Skeletal muscle tissue (tissue), 4 donors: ENCODE results near the gene SEBOX. TPM values are rescaled to one million over a fixed set of nuclear protein-coding genes. Genes with fewer than 3 reads are reported as not detected.

Experiments used
- H3K27ac ChIP-seq: one replicate; pipeline ENCODE4 v1.7.0; 2013; ENCODE audit warnings: mild to moderate bottlenecking, low read depth, low read length, inconsistent platforms
- H3K27me3 ChIP-seq, 3 donors: one replicate each; pipeline ENCODE4 v1.7.0; 2013; ENCODE audit warnings: low read length in 3 of 3; ENCODE audit not compliant: control insufficient read depth in 3 of 3, insufficient read depth in 3 of 3
- H3K36me3 ChIP-seq, 3 donors: one replicate each; pipeline ENCODE4 v1.7.0; 2013; ENCODE audit warnings: low read length in 3 of 3; ENCODE audit not compliant: control insufficient read depth in 3 of 3, insufficient read depth in 3 of 3
- H3K4me1 ChIP-seq, 3 donors: one replicate each; pipeline ENCODE4 v1.7.0; 2013; ENCODE audit warnings: low read length in 3 of 3, mild to moderate bottlenecking in 3 of 3; ENCODE audit not compliant: control insufficient read depth in 3 of 3, insufficient read depth in 3 of 3
- H3K4me3 ChIP-seq, 3 donors: one replicate each; pipeline ENCODE4 v1.7.0; 2013; ENCODE audit warnings: low read length in 3 of 3
- H3K9ac ChIP-seq, 3 donors: one replicate each; pipeline ENCODE4 v1.7.0; 2013; ENCODE audit warnings: low read length in 3 of 3, mild to moderate bottlenecking in 3 of 3, moderate library complexity in 2 of 3, low read depth in 1 of 3
- H3K9me3 ChIP-seq, 3 donors: one replicate each; pipeline ENCODE4 v1.7.0; 2013; ENCODE audit warnings: low read length in 3 of 3; ENCODE audit not compliant: control insufficient read depth in 3 of 3
- total RNA-seq: library from RNA; depleted of rRNA; stranded (reverse); fragments of >200 nt; gene quantifications from one replicate; pipeline ENCODE4 v1.2.3, GENCODE V29; 2014
- donor health status: Osteomylitis.

The SEBOX gene
- total RNA-seq, 1 donor from 2014 or later = not detected

DNA sequence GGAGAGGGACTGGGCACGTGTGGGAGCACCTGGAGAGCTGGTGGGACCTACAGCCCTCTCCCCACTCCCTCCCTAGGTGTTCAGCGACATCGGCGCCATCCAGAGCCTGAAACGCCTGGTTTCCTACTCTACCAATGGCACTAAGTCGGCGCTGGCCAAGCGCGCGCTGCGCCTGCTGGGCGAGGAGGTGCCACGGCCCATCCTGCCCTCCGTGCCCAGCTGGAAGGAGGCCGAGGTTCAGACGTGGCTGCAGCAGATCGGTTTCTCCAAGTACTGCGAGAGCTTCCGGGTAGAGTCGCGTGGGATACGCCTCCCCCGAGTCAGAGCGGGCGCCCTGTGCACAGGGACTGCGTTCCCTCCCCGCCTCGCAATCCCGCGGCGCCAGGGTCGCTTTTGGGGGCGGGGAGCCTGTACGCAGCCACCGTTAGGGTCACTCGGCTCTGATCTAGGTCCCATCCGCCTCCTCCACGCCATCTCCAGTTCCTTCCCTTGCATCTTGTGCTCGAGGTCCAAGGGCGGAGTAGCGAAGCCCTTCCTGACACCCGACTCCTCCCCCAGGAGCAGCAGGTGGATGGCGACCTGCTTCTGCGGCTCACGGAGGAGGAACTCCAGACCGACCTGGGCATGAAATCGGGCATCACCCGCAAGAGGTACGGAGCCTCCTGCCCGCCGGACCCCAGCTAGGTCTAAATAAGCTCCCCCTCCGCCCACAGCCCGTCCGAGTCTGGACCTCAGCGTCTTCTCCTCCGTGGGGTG, 19.5 kb upstream of the SEBOX start:
- H3K9ac ChIP-seq = peak overlapping the region in 1 of 3 donors; percentile 57
- H3K36me3 ChIP-seq = peaks cover 2 to 14% (median 9%) of the 10 kb centered on the region in 3 donors
- peaks cover 7 to 10% (median 9%) of the 10 kb centered on the region in 3 donors for H3K27me3 ChIP-seq
- H3K4me1 ChIP-seq = peaks cover 4 to 9% (median 6%) of the 10 kb centered on the region in 3 donors
- no peak overlapping the region for H3K27ac ChIP-seq
- H3K9me3 ChIP-seq = no peaks in the 10 kb centered on the region
- H3K4me3 ChIP-seq = peak overlapping the region; percentile 54 to 74 (median 59)

DNA sequence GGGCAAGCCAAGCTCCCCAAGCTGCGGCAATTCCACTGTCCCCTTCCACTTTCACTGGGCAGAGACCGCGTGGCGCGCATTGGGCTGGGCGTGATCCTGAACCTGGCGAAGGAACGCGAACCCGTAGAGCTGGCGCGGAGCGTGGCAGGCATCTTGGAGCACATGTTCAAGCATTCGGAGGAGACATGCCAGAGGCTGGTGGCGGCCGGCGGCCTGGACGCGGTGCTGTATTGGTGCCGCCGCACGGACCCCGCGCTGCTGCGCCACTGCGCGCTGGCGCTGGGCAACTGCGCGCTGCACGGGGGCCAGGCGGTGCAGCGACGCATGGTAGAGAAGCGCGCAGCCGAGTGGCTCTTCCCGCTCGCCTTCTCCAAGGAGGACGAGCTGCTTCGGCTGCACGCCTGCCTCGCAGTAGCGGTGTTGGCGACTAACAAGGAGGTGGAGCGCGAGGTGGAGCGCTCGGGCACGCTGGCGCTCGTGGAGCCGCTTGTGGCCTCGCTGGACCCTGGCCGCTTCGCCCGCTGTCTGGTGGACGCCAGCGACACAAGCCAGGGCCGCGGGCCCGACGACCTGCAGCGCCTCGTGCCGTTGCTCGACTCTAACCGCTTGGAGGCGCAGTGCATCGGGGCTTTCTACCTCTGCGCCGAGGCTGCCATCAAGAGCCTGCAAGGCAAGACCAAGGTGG, 16.3 kb upstream of the SEBOX start:
- Histone ChIP-seq H3K36me3 (no peaks in the 10 kb centered on the region), H3K4me3 (peak overlapping the region in 1 of 3 donors; percentile 29), H3K4me1 (peaks cover 4 to 9% (median 6%) of the 10 kb centered on the region in 3 donors), H3K9me3 (no peaks in the 10 kb centered on the region), H3K27me3 (peaks cover 7 to 10% (median 9%) of the 10 kb centered on the region in 3 donors), H3K9ac (no peak overlapping the region), H3K27ac (no peak overlapping the region)

DNA sequence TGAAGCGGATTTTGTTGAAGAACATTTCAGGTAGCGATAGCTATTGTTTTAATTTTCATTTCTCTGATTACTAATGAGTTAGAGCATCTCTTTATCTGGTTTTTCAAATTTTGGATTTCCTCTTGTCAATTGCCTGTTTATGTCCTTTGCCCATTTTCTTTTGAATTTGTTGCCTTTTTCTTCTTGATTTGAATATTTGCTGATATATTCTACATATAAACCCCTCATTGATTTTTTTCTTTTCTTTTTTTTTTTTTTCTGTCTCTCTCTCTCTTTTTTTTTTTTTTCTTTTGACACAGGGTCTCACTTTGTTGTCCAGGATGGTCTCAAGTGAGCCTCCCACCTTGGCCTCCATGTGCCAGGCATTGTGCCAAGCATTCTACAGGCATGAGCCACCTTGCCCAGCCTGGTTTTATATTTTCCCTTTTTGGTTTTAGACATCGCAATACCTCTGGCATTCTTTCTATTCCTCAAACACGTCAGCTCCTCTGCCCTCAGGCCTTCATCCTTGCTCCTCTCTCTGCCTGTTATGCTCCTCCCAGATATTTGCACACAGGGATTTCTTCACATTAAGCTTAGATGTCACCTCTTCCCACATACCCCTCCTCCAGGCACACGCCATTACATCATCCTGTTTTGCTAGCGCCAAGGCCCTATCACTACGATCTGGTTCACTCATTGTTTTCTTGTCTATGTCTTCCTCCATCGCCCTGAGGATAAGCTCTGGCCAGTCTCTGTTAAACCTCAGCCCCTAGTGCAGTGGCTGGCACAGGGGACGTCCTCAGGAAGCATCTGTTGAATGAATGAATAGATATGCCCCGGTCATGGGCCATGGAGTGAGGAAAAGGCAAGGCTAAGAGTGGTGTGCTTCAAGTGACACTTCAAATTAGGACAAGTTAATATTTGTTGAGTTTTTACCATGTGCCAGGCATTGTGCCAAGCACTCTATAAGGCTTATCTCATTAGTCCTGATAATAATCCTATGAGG, 15.1 kb upstream of the SEBOX start:
- Histone ChIP-seq H3K9me3 (no peaks in the 10 kb centered on the region), H3K9ac (no peak overlapping the region), H3K4me1 (peaks cover 4 to 9% (median 6%) of the 10 kb centered on the region in 3 donors), H3K27ac (no peak overlapping the region), H3K27me3 (peaks cover 7 to 10% (median 9%) of the 10 kb centered on the region in 3 donors), H3K4me3 (no peak overlapping the region), H3K36me3 (no peaks in the 10 kb centered on the region)

DNA sequence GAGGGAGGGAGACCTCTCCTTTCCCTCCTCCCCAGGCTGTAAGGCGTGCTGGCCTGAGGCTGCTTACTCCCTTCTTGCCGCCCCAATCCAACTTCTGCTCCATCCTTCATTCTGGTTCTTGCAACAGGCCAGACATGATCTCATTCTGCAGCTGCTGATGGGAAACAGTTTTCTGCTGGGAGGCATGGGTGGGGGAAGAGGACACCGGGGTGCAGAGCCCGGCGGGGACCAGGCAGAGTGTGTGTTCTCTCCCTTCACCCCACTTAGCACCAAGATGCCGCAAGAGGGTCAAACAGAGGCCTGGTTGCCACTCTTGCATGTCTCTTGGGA, 7.9 kb upstream of the SEBOX start:
- H3K4me3 ChIP-seq = peak overlapping the region; percentile 2 to 65 (median 59)

DNA sequence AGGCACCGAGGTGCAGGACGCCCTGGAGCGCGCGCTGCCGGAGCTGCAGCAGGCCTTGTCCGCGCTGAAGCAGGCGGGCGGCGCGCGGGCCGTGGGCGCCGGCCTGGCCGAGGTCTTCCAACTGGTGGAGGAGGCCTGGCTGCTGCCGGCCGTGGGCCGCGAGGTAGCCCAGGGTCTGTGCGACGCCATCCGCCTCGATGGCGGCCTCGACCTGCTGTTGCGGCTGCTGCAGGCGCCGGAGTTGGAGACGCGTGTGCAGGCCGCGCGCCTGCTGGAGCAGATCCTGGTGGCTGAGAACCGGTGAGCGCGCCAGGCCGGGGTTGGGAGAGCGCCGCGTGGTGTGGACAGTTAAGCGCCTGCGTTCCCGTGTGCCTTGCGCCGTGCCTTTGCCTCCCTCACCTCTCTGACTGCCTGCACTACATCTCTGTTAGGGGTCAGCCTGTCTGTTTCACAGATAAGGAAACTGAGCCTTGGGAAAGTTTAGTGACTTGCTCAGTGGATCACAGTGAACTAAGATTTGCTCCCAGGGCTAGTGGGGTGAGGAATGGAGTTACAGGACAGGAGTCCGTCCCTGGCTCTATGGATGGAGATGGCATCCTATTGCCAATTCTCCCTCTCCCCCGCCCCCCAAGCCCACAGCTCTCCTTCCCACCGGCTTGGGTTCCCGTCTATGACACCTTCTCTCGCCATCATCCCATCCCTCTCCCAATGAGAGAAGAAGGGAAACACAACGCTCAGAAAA, 7.4 kb upstream of the SEBOX start:
- Histone ChIP-seq H3K4me3 (peak overlapping the region; percentile 59 to 77 (median 65)), H3K27ac (no peak overlapping the region), H3K27me3 (peaks cover 0 to 15% (median 7%) of the 10 kb centered on the region in 3 donors), H3K36me3 (peaks cover 0 to 2% (median under 1%) of the 10 kb centered on the region in 3 donors), H3K4me1 (peaks cover 17 to 25% (median 22%) of the 10 kb centered on the region in 3 donors), H3K9ac (peak overlapping the region; percentile 38 to 75 (median 43)), H3K9me3 (no peaks in the 10 kb centered on the region)

More for the DNA sequence above, 7.9 kb upstream of the SEBOX start:
- Histone ChIP-seq H3K36me3 (no peaks in the 10 kb centered on the region), H3K9me3 (no peaks in the 10 kb centered on the region), H3K27ac (no peak overlapping the region), H3K27me3 (peaks cover 0 to 15% (median 7%) of the 10 kb centered on the region in 3 donors), H3K4me1 (peaks cover 17 to 25% (median 22%) of the 10 kb centered on the region in 3 donors), H3K9ac (peak overlapping the region in 1 of 3 donors; percentile 43)

DNA sequence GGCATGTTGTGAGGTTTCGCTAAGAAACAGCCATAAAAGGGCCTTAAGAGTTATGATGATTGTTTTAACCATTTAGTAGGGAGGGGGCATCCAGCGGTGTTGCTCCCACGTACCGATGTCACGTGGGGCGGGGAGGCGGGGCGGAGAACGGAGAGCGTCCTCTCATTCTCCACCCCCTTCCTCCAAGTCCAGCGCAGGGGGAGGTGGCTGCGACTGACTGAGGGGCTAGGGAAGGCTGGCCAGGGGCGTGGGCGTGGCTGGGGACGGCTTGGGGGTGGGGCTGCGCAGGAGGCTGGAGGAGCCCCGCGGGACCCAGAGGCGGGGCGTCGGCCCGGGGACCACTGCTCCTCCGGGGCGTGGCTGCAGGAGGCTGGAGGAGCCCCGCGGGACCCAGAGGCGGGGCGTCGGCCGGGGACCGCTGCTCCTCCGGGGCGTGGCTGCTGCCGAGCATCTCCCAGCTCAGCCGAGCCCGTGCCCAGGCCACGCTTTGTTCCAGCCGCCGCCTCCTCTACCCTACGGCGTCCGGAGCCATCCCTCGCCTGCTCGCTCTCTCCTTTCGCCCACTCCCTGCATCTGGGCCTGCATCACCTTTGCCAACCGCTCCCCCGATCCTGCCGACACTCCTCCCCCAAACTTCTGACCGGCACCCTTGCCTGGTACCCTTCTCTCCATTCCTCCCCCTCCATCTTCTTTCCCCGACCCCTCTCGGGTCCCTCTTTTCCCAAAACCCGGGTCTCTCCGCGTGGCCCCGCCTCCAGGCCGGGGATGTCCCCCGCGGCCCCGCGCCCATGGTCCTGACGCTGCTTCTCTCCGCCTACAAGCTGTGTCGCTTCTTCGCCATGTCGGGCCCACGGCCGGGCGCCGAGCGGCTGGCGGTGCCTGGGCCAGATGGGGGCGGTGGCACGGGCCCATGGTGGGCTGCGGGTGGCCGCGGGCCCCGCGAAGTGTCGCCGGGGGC, 6.5 kb upstream of the SEBOX start, which contains the start of gene SARM1:
Gene SARM1 (plus strand): TSS at position 450 of the 958 bp plus-strand sequence. CDS start 339 bp downstream, at position 789.
- H3K36me3 ChIP-seq = peaks cover 0 to 4% (median 1%) of the 10 kb centered on the region in 3 donors
- H3K9ac ChIP-seq = peak within 1 kb of the TSS; percentile 38 to 75 (median 43)
- H3K9me3 ChIP-seq = no peaks in the 10 kb centered on the region
- H3K4me1 ChIP-seq = peaks cover 17 to 25% (median 22%) of the 10 kb centered on the region in 3 donors
- peaks cover 0 to 15% (median 7%) of the 10 kb centered on the region in 3 donors for H3K27me3 ChIP-seq
- peak within 1 kb of the TSS; percentile 65 to 77 (median 71) for H3K4me3 ChIP-seq
- H3K27ac ChIP-seq = peak within 1 kb of the TSS; percentile 57

DNA sequence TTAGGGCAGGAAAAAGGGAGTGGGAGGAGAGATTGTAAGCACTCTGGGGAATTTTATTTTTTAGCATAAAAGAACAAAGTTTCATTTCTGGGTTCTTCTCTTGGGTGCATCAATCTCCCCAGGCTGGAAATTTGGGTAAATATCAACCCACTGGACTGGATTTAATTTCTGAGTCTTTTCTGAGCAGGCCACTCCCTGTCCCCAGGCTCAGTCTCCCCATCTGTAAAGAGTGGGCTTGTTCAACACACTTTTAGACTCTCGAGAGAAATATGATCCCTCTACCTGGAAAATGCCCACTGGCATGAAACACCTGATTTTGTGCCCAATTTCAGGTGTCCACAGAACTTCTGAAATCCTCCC, 5.7 kb upstream of the SEBOX start:
- Histone ChIP-seq H3K4me1 (peaks cover 17 to 25% (median 22%) of the 10 kb centered on the region in 3 donors), H3K27ac (peak overlapping the region; percentile 57), H3K27me3 (peaks cover 0 to 15% (median 7%) of the 10 kb centered on the region in 3 donors), H3K4me3 (peak overlapping the region in 1 of 3 donors; percentile 38), H3K9ac (no peak overlapping the region), H3K9me3 (no peaks in the 10 kb centered on the region), H3K36me3 (peaks cover 0 to 4% (median 1%) of the 10 kb centered on the region in 3 donors)

DNA sequence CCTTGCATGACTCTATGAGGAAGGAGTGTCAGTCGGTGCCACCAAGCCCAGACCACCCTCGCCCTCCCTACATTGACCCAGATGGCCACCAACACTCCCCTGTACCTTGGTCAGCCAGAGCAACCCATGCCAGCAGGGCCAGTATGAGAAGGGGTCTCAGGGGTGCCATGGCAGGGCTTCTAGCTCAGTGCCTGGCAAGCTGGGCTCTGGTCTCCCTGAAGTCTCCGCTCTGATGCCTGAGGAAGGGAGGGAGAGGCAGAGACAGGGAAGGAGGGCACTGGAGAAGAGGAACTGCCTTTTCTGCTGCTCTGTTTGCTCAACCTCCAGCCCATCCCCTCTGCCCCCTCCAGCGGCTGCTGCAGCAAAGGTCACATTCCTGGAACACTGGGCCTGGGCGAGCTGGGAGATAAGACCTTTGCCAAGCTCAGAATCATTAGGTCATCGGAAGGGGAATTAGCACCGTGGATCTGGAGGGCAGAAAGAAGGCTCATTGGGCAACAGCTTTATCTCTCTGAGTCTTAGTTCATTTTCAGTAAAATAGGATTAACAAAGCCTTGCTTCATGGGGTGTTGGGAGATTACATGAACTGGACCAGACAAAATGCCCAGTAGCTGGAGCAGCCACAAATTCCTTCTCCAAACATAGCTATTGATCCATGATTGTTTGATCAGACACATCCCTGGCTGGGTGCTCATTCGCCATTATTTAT, 5.2 kb upstream of the SEBOX start, which contains the start of gene VTN:
Gene VTN (minus strand): TSS at position 273 of the 709 bp plus-strand sequence. CDS start 104 bp downstream, at position 169.
- Histone ChIP-seq H3K9me3 (no peaks in the 10 kb centered on the region), H3K4me1 (peaks cover 17 to 25% (median 22%) of the 10 kb centered on the region in 3 donors), H3K4me3 (peak within 1 kb of the TSS; percentile 37 to 63 (median 38)), H3K36me3 (peaks cover 1 to 4% (median 3%) of the 10 kb centered on the region in 3 donors), H3K27ac (peak within 1 kb of the TSS; percentile 57), H3K9ac (peak within 1 kb of the TSS in 1 of 3 donors; percentile 75), H3K27me3 (peaks cover 0 to 15% (median 7%) of the 10 kb centered on the region in 3 donors)
